ENCODE measurements around the gene INMT.

INMT gene

GRCh38 chr7:30727061-30727945, 24.6 kb upstream of the INMT start:
- DNase-seq: peak in 1 of 51 donors; percentile 10

DNA sequence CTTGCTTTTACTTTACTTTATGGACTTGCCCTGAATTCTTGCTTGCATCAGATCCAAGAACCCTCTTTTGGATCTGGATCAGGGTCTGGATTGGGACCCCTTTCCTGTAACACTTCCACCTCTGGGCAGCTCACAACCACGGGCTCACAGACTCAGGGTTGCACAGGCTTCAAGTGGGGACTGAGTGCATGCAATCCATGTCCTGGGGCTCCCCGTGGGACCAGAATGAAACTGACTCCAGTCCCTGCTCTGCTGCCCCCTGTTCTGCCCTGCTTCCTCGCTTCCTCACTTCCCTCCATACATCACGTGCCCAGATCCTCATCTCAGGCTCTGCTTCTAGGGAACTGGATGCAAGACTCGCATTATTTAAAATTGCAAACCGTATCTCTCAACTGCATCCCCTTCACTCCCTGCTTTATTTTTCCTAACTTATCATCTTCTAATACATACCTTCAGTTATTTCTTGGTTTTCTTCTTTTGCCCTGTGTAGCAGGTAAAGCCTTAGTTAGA, 23.3 kb upstream of the INMT start:
- no peak for DNase-seq

GRCh38 chr7:30729642-30730041, 22.3 kb upstream of the INMT start:
- DNase-seq: no peak

- DNase-seq: no peak
These were observed 21.8 kb upstream of the INMT start for GRCh38 chr7:30730097-30730496.

DNA sequence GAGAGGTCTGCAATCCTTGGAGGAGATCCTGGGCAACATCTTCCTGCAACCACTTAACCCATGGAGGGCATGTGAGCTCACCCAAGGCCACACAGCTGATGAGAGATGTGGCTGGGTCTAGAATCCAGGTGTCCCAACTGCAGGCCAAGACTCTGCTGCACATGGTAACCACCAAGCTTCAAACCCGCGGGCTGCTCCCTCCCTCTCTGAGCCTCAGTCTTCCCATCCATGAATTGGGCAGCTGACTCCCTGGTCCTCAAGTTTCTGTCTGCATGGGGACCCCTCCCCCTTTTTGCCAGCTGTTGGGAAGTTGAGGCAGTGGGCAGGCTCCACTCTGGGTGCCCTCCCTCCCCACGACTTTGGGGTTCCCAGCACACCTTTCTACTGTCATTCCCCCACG, 20.9 kb upstream of the INMT start:
- DNase-seq: no peak

DNA sequence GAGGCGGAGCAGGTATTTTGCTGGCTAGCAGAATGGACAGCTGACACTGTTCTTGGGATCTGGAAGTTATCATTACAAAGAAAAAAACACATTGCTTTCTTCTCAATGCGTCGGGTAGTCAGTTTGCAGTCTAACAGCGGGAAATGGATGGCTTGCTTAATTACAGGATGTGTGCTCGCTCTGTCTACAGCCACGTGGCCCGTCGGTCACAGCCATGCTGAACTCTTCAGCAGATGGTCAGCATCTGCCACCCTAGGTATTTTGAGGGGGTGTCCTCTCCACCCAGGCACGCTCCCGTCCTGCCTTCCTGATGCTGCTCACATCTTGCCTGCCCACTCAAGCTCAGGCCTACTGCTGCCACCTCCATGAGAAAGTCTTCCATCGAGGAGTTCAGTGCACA, 20.4 kb upstream of the INMT start:
- DNase-seq: no peak

DNA sequence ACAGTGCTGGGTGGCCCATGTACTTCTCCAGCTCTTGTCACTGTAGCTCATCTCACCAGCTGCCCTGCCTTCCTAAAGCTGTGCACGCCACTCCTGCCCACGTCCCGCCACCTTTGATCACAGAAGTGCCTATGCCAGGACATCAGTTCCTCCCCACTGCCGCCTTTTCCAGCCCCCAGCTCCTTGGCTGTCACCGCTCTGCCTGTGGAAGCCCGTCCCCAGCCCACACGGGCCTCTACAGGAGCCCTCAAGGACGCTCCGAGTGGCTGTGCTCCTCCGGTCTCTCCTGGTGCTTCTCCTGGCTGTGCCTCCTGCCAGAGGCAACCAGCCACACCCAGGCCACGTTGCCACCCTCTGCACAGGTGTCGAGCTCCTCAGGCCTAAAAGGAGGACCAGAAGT, 19.3 kb upstream of the INMT start:
- DNase-seq: no peak

DNA sequence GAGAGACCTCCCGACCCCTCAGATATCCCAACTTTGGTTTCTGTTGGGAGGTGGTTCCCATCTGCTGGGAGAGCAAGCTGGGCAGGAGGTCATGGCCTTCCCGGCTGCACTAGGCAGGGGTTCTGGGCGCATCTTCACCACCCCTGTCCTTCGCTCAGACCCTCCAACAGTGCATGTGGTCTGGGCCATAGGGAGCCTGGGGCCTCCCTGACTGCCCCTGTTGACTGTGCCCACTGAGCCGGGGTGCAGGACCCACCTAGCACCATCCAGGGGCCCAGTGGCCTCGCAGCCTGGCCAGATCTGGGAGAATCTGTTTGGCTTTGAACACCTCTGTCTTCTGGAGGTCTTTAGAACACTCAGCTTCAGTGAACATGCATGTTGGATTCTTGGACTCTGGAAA, 18.7 kb upstream of the INMT start:
- no peak for DNase-seq

DNA sequence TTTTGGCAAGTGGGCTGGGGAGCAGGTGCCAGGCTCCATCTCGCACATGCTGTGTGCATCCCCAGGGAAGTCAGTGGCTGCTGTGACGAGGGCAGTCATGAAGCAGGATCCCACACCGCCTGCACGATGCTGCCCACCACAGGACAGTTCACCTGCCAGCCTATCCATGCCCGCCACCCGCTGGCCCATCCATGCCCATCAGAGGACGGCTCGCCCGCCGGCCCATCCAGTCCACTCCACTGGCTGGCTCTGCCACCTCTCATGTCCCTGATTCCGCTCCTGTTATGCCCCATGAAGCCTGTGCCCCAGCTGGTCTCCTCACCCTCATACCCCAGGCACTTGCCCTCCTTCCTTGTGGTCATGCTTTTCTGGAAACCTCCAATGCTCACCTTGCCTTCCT, 18.2 kb upstream of the INMT start:
- no peak for DNase-seq

DNA sequence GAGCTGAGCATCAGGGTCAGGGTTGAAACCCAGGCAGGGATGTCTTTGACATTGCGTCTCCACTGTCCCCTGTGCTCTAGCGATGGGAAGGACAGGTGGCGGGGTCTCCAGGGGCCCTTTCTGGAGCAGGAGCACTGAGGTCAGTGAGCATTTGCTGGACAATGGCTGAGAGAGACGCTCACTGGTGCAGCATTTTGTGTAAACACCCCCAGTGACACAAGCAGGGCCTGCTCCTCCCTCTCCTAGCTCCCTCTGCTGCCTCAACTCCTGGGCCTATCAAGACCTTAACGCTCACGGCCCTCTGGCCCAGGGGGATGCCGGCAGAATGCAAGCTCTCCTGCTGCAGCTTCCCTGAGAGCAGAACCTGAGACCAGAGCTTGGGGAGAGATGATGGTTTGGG, 17.4 kb upstream of the INMT start:
- DNase-seq: no peak

DNA sequence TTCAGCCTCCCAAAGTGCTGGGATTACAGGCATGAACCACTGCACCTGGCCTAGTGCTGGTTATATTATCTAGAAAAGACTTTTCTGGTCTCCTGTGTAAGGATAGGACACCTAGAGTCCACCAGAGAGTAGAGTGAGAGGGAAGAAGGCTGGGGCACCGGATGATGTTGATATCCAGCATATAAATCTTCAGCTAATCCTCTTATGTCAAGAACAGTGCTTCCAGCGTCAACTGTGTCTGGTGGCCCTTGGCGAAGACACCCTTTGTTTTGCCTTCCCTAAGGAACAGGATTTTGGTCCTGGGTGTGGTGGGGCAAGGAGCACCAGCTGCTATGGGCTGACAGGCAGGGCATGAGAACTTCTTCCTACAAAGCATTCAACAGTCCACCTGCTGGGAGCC, 16.3 kb upstream of the INMT start:
- no peak for DNase-seq

DNA sequence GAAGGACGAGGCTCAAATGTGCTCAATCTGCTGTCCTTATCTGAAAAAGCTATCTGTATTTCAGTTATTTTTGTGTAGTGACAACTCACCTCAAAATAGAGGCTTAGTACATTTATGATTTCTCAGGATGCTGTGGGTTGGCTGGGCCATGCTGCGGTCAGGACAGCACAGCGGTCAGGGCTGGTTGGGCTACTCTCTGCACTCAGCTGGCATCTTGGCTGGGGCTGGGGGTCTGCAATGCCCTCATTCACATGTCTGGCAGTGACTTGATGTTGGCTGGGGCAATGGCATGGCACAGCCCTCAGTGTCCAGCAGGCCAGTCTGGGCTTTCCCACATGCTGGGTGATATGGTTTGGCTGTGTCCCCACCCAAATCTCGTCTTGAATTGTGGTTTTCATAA, 15.6 kb upstream of the INMT start:
- no peak for DNase-seq

DNA sequence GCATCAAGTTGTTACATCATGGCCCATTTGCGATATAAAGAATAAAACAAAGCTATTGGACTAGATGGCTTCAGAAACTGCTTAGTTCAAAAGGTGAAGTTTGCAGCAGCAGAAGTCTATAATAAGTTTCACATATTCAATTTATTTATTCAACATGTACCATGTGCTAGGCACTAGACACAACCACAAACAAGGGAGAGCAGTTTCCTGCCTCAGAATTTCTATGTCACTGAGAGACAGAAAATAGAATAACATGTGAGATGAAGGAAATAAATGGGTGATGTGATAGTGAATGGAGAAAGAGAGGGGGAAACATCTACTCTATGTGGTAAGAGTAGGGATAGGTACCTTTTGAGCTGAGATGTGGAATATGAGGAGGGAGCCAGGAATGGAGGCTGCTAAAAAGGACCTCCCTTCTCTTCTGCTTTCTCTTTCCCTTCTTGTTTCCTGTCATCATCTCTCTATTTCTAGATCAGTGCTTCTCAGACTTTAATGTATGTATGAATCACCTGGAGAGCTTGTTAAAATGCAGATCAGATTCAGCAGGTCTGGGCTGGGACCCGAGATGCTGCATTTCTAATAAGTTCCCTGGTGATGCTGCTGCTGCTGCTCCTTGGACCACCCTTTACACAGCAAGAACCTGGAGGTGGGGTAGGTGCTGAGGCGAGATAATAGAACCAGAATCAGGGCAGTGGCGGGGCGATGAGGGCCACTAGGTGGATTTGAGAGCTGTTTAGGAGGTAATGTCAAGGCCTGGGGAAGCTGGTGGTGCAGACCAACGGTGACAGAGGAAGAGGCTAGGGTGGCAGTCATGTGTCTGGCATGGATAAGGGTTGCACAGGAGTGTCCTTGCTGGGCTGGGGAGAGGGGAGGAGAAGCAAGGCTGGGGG, 13.7 kb upstream of the INMT start:
- no peak for DNase-seq

- no peak for DNase-seq
These were observed 12.2 kb upstream of the INMT start for GRCh38 chr7:30739691-30740090.

- DNase-seq: peak in 48 of 51 donors; percentile 5 to 78 (median 52)
These were observed 11.3 kb upstream of the INMT start for GRCh38 chr7:30740417-30741181.

DNA sequence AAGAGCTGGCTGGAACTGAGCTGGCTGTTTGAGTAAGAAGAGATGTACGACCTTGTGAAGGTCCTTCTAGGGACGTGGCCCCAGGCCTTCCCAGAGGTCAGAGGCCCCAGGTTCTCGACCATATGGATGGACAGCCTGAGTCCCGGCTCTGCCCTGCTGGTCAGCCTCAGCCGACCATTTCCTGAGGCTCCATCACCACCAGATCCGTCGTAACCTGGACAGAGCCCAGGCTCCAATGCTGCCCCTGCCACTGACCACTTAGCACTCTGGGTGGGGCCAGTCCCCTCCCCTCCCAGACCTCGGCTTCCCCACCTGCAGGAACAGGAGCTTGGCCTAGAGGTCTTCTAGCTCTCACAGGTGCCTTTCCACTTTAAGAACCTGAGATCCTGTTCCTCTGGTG, 10.6 kb upstream of the INMT start:
- no peak for DNase-seq

DNA sequence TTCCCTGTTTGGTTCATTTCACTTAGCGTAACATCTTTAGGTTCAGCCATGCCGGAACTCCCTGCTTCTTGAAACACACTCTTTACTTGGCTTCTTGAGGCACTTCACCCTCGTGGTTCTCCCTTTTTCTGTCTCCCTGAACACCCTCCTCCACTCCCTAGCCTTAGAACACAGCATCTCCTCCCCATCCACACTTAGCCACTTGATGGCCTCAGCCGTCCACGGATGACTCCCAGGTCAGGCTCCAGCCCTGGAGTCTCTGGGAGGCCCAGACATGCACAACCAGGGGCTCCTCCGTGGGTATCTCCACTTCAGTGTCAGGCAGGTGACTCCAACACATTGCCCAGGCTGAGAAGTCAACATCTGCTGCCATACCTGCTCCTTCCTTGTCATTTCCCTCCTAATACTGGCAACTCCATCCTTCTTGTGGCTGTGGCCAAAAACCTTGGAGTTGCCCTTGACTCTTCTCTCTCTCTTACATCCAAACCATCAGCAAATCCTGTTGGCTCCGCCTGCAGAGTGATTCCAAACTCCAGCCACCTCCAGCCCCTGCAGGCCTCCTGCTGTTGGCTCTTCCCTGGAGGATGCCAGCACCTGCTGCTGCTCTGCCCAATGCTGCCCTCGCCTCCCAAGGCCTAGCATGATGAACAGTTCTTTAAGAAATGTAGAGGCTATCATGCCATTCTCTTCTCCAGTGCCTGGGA, 8.4 kb upstream of the INMT start:
- DNase-seq: peak in 2 of 51 donors; percentile 7 to 9

DNA sequence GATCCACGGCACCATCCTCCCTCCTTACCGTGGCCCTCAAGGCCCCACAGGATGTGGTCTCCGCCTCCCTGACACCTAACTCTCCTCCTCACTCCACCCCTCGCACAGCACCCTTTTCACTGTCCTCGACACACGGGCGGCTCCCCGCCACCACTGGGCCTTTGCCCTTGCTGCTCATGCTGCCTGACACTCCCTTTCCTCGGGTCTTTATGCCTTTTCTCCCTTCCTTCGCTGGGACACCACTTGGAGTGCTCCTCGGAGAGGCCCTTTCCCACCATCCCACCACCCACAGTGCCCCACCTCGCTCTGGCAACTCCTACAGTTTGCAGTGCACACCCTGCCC, 7.9 kb upstream of the INMT start:
- no peak for DNase-seq

DNA sequence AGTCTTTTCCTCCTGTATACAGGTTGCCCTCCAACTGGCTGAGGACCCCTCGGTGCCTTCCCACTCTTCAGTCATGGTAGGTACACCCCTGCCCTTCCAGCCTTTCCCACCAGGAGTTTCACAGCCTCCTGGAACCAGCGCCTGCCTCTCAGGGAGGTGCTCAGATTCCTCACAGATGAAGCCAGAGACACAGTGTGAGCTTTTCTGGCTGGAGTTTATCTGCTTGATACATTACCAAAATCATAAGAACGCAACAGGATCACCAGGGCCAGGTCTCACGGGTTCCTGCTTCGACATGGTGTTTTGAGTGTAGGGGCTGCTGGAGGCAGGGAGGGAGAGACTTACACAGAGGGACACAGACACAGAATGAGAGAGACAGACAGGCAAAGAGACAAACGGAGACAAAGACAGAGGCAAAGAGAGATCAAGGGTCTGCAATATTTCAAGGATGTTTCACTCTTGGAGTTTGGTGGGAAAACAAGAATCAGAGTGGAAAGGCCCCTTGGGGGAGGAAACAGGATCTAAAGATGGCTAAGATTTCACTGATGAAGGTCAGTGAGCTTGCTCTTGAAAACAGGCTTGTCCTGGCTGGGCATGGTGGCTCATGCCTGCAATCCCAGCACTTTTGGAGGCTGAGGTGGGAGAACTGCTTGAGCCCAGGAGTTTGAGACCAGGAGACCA, 6.5 kb upstream of the INMT start:
- no peak for DNase-seq

DNA sequence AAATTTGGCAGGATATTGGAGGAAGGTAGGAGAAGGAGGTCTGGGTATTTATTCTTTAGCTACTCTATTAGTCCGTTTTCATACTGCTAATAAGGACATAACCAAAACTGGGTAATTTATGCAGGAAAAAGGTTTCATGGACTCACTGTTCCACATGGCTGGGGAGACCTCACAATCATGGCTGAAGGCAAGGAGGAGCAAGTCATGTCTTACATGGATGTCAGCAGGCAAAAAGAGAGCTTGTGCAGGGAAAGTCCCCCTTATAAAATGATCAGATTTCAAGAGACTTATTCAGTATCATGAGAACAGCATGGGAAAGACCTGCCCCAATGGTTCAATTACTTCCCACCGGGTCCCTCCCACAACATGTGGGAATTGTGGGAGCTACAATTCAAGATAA, 1.9 kb upstream of the INMT start:
- no peak for DNase-seq
